GM10248 (cell line): ENCODE measurements around the gene SELENOK.

ENCODE experiments used
- CTCF ChIA-PET: fragments of 300-600 bp; sonication (Branson Sonifier 250); formaldehyde crosslinking; extraction: SDS; loops from one replicate; lab custom pipeline; 2021; ENCODE audit warnings: antibody characterized with exemption; lab: Yijun Ruan, JAX
- POLR2A ChIA-PET: fragments of 350-650 bp; sonication (Branson Sonifier 250); formaldehyde crosslinking; extraction: SDS; loops from one replicate; lab custom pipeline; 2020; ENCODE audit warnings: antibody characterized with exemption; lab: Yijun Ruan, JAX
- DNase-seq: peaks from one replicate; pipeline ENCODE4 v3.0.0; 2012; ENCODE audit errors: extremely low spot score
- TF ChIP-seq, protein P1 (sequence below): IDR thresholded peaks from 2 replicates; pipeline ENCODE4 v1.5.1; 2012; ENCODE audit warnings: mild to moderate bottlenecking, low read depth; ENCODE audit errors: extremely low read depth, missing control alignments, control extremely low read depth

The SELENOK gene

GRCh38 chr3:53880396-53881345 lies 11.0 kb downstream of the SELENOK start:
- TF ChIP-seq, protein P1, sequence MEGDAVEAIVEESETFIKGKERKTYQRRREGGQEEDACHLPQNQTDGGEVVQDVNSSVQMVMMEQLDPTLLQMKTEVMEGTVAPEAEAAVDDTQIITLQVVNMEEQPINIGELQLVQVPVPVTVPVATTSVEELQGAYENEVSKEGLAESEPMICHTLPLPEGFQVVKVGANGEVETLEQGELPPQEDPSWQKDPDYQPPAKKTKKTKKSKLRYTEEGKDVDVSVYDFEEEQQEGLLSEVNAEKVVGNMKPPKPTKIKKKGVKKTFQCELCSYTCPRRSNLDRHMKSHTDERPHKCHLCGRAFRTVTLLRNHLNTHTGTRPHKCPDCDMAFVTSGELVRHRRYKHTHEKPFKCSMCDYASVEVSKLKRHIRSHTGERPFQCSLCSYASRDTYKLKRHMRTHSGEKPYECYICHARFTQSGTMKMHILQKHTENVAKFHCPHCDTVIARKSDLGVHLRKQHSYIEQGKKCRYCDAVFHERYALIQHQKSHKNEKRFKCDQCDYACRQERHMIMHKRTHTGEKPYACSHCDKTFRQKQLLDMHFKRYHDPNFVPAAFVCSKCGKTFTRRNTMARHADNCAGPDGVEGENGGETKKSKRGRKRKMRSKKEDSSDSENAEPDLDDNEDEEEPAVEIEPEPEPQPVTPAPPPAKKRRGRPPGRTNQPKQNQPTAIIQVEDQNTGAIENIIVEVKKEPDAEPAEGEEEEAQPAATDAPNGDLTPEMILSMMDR: no peak
- ChIA-PET POLR2A (interaction anchor here (0.6 to 1.2 kb wide), 2 partner anchors 11 kb away, joined by 3 to 4 read pairs; no protein-coding TSS in a partner anchor), CTCF (interaction anchor here (0.9 kb wide), 1 partner anchor 17 kb away, joined by 3 read pairs; no protein-coding TSS in a partner anchor)
- DNase-seq: no peak

DNA sequence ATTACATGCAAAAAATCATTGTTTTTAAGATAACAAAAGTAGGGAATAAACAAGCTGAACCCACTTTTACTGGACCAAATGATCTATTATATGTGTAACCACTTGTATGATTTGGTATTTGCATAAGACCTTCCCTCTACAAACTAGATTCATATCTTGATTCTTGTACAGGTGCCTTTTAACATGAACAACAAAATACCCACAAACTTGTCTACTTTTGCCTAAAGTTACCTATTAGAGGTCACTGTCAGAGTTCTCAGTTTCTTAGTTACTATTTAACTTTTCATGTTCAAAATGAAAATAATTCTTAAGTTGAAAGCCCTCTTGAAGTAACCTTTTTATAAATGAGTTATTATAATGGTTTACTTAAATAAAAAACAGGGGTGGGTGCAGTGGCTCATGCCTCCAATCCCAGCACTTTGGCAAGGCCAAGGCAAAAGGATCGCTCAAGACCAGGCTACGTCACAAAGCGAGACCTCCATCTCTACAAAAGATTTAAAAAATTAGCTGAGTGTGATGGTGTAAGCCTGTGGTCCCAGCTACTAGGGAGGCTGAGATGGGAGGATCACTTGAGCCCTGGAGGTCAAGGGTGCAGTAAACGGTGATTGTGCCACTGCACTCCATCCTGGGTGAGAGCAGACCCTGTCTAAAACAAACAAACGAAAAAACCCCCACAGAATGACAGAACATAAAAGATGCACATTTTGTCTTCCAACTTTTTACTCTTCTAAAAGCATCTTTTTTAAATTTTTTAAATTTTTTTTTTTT lies 25.7 kb downstream of the SELENOK start:
- no peak for DNase-seq
- CTCF ChIA-PET: interaction anchor here (1.9 kb wide), 1 partner anchor 13 kb away, joined by 5 read pairs; no protein-coding TSS in a partner anchor
- TF ChIP-seq, protein P1: no peak
- POLR2A ChIA-PET: no interaction called here

DNA sequence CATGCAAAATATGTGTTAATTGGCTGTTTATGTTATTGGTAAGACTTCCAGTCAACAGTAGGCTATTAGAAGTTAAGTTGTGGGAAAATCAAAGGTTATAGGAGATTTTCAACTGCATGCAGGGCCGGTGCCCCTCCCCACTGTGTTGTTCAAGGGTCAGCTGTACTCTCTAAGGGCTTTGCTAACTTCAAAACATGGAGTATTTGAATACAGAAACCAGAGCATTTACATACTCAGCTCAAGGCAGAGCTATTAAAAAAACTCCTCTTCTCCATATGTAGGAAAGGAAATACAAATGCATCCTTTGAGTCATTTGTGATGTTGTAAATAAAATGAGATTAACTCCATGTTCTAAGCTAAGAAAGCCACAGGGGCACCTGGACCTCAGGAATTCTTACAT lies 28.5 kb downstream of the SELENOK start:
- TF ChIP-seq, protein P1: no peak
- DNase-seq: no peak
- CTCF ChIA-PET: interaction anchor here (1.3 to 2.0 kb wide), 3 partner anchors 10 to 748 kb away, joined by 3 to 5 read pairs (median 3); no protein-coding TSS in a partner anchor
- POLR2A ChIA-PET: no interaction called here

DNA sequence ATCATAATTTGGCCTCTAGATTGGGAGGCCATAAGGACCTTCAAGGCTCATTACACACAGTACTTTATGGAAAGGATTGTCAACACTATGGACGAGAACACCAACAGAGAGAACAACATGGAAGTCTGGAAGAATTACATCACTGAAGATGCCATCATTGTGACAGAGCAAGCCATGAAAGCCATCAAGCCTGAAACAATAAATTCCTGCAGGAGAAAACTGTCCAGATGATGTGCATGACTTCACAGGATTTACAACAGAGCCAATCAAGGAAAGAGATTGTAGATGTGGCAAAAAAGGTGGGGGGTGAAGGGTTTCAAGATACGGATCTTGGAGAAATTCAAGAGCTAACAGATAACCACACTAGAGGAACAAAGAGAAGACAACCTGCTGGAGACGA lies 29.4 kb downstream of the SELENOK start:
- POLR2A ChIA-PET: no interaction called here
- CTCF ChIA-PET: interaction anchor here (2.0 kb wide), 1 partner anchor 9 kb away, joined by 5 read pairs; no protein-coding TSS in a partner anchor
- TF ChIP-seq, protein P1: no peak
- no peak for DNase-seq

DNA sequence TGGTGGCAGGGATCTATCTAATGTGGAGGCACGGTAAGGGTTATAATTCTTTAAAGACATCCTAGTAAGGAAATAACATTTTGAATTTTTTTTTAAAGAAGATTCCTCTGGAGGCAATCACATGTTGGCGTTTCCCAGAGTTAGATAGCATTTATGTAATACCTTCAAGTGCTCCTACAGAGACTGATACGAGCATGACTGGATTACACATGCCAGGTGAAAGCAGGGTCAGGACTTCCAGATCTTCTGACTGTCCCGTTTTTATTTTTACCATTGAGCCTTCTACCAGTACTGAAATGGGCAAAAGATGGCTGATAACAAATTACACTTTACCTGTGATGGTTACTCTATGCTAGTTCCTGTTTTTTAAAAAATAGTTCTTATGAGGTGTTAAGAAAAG lies 31.5 kb downstream of the SELENOK start:
- no peak for DNase-seq
- CTCF ChIA-PET: interaction anchor here (1.0 kb wide), 1 partner anchor 12 kb away, joined by 3 read pairs; no protein-coding TSS in a partner anchor
- POLR2A ChIA-PET: no interaction called here
- TF ChIP-seq, protein P1: no peak

DNA sequence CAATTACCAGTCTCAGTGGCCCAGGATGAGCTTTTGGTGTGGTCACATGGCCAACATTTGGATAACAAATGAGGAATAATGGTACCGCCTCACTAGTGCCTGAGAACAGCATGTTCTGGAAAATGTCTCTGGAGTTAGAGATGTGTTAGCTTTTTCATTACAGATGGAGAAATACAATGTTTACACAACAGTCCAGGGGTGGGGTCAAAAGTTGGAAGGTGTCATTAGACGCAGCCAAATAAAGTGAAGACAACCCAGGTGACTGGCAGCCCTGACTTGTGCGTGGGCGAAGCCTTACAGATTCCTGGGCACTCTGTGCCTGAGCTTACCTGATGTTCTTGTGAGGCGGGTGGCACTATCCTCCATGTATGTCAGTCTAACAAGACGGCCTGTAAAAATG lies 32.5 kb downstream of the SELENOK start:
- TF ChIP-seq, protein P1: no peak
- DNase-seq: no peak
- CTCF ChIA-PET: no interaction called here
- POLR2A ChIA-PET: no interaction called here
